Measurements from ENCODE around the gene NCS1.

DNA sequence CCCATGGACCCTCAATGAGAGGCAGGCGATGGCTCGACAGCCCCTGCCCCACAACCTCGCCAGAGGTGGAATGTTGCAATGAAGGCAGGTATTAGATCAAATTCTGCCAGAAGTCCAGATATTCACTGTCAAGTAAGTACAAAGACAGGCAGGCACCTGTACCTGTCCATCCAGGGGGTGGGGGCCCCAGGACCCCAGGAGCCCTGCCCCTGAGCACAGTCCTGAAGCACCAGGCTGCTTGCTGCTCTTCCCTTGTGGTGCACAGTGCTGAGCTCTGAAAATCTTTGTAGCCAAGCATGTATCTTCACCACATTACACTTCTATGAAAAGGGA, 67.1 kb downstream of the NCS1 start:
- TF ChIP-seq EZH2 (IDR thresholded peaks at IDR 0.05; ENCODE audit: borderline replicate concordance, low read length) = no peak
- TF ChIP-seq, protein P1, sequence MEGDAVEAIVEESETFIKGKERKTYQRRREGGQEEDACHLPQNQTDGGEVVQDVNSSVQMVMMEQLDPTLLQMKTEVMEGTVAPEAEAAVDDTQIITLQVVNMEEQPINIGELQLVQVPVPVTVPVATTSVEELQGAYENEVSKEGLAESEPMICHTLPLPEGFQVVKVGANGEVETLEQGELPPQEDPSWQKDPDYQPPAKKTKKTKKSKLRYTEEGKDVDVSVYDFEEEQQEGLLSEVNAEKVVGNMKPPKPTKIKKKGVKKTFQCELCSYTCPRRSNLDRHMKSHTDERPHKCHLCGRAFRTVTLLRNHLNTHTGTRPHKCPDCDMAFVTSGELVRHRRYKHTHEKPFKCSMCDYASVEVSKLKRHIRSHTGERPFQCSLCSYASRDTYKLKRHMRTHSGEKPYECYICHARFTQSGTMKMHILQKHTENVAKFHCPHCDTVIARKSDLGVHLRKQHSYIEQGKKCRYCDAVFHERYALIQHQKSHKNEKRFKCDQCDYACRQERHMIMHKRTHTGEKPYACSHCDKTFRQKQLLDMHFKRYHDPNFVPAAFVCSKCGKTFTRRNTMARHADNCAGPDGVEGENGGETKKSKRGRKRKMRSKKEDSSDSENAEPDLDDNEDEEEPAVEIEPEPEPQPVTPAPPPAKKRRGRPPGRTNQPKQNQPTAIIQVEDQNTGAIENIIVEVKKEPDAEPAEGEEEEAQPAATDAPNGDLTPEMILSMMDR (conservative IDR thresholded peaks at IDR 0.05 in 1 of 2, IDR thresholded peaks at IDR 0.05 in 1 of 2; ENCODE audit: extremely low read depth in 1 of 2, insufficient read depth in 1 of 2, low read depth in 1 of 2, low read length in 2 of 2) = no peak

Data from mammary epithelial cell (primary cell).